Activated CD4-positive, alpha-beta T cell treated with anti-CD3 and anti-CD28 coated beads, Interleukin-2, Interleukin-4, amounts not matched to agents 100 ng/mL and 50 ng/mL, durations not matched to agents 16 hours and 8 hours (primary cell): Measurements from ENCODE around the gene RAB1B.

ENCODE experiments used
- DNase-seq: peaks from one replicate; pipeline ENCODE4 v3.0.0-alpha.2; 2020; ENCODE audit warnings: low spot score

The RAB1B gene

DNA sequence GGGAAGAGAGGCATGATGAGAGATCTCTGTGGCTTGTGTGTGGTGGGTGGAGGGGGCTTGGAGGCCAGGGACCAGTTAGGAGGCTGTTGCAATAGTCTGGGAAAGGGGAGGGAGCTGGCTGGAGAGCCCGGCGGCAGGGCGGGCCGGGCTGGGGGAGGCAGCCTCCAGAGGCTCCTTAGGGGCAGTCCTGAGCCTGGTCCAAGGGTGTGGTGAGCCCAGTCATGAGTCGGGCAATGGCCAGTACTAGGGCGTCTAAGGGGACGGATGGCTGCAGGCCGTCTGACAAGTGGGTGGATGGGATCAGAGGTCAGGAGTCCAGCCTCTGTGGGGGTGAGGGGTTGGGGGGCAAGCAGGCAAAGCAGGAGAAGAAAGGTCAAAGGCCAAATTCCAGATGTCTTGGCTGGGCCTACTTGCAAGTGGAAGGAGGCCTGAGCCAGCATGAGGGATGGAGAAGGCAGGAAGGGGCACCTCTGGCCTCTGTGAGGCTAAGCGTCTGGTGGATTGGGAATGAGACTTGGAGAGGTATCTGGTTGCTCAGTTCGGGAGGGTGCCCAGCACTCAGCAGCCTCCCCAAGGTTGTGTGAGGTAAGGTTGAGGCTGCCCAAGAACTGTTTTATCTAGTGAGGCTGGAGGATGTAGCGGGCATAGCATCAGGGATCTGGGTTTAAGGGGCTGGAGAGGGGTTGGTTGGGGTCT, 54.4 kb downstream of the RAB1B start:
- DNase-seq, result no peak

DNA sequence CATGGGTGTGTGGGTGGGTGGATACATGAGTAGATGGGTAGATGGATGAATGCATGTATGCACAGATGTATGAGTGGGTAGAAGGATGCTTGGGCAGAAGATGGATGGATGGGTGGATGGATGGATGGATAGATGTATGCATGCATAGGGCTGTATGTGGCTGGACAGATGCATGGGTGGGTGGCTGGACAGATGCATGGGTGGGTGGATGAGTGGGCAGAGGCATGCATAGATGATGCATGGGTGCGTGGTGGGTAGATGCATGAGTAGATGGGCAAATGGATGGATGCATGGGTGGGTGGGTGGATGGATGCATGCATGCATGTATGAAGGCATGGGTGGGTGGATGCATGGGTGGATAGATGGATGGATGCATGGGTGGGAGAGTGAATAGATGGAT, 55.2 kb downstream of the RAB1B start:
- DNase-seq, result no peak

- no peak for DNase-seq
These were observed 56.2 kb downstream of the RAB1B start for GRCh38 chr11:66324664-66325063.

DNA sequence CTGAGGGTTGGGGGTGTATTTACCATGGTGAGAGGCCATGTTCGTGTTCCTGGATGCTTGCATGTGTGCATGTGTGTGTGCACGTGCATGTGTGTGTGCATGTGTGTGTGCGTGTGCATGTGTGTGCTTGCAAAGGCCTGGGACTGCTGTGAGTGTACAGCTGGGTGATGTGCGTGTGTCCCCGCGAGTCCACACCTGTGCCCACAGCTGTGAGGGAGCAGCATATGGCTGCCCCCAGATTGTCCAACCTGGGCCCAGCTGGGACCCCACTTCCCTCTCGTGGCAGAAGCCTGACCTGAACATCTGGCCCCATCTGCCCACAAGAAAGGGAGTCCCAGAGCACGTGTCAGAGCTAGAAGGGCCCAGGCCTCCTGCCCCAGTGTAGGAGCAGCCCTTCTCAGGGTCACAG, 56.8 kb downstream of the RAB1B start:
- no peak for DNase-seq

DNA sequence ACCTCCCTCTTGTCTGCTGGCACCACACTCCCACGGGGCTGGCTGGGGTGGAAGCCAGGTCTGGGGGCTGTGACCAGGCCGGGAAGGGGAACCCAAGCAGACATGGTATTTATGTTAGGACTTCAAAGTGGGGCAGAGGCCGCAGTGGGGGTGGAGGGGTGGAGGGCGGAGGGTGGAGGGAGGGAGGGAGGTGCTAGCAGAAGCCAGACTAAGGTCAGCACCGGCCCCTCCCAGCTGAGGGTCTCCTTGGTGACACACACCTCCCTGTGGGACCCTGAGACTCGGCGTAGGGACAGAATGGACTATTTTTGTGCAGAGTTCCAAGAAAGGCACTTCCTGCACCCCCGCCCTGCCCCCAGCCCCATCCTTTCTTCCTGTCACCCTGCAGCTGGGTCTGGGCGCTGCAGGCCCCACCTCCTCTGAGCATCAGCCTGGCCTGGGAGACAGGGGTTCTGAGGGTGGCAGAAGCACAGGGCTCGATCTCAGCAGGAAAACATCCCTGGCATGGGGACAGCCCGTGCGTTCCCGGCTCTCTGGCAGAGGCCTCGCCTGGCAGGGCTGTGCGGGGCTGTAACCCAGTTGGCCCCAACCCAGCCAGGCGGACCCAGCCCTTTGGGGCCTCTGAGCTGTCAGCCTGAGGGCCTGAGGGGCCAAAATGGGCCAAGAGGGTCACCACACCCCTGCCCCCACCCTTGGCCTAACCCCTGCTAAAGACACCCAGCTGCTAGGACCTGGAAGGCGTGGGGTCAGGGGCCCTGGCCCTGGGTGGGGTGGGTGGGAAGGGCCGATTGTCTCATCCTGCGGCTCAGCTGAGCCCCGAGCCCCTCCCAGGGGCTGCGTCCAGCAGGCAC, 58.0 kb downstream of the RAB1B start:
- DNase-seq, result no peak
